HG02610 (cell line): Measurements from ENCODE around the gene ADNP.

ENCODE experiments used
- ATAC-seq: cut with Tn5 transposase; IDR thresholded peaks from one replicate; pipeline ENCODE4 v1.9.1; 2021; ENCODE audit warnings: mild to moderate bottlenecking, moderate library complexity; ENCODE audit not compliant: unreplicated experiment

Gene ADNP

DNA sequence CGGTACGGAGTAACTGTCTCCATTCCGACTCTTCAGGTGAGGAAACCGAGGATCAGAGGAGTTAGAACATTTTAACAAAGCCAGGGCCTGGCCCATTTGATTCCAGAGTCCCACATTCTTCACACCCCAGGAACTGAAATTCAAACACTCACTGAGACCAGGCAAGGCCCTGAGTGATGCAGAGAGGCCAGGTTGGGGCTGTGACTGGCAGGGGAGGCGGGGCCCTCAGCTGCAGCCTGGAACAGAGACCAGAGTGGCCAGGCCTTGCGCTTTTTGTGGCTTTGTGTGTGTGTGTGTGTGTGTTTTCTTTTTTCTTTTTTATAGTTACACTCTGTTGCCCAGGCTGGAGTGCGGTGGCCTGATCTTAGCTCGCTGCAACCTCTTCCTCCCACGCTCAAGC, 79.2 kb downstream of the ADNP start:
- ATAC-seq, result no peak

- ATAC-seq, result no peak
Measured at GRCh38 chr20:50850721-50851286, 80.4 kb downstream of the ADNP start.

DNA sequence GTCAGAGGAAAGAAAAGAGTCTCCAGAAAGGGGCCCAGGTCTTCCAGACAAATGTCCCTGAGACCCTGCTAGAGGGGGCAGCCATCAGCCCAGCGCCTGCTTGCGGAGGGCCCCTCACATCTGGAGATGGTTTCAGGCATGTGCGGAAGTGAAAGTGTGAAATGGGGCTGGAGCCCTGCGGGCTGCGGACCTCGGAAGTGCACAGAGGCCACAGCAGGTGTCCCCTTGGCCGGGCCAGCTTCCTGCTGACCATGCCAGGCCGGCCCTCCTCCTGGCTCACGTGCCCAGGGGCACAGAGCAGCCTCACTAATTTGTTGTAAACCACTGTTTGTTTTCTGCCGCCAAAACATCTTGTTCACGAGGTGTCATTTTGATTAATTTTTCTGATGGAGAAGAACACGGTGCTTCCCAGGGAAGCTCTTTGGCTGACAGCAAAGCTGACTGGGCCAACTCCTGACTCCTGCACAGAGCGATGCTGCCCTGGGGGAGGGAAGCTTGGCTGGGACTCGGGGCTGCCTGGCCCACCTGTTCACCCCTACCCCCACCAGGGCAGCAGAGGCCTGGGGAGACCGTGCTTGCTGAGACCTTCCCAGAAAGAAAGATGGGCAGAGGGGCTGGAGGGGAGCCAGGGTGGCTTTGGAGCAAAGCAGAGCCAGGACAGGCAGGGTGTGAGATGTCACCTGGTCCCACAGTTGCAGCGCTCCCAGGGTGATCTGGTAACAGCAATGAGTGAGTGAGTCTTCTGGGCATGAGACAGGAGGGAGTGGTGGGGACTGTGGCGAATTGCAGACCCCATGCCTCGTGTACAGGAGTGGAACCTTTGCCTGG, 82.2 kb downstream of the ADNP start:
- ATAC-seq, result no peak

DNA sequence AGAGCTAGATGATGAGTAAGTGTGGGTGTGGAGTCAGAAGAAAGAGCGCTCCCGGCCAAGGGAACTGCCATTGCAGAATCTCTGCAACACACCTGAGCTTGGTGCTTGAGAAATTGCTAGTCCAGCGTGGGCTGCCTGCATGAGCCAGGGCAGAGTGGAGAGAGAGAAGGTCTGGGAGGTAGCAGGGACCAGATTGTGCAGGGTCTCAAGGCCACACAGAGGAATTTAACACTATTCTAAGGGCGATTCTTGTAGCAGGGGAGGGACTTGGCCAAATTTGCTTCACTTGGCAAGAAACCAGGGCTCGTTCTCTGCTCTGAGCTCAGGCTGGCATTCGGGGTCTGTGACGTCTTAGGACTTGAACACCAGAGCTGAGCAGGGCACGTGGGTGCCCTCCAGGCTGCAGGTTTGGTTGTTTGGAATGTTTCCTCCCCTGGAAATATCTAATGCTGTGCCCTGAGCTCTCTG, 82.9 kb downstream of the ADNP start:
- no peak for ATAC-seq

DNA sequence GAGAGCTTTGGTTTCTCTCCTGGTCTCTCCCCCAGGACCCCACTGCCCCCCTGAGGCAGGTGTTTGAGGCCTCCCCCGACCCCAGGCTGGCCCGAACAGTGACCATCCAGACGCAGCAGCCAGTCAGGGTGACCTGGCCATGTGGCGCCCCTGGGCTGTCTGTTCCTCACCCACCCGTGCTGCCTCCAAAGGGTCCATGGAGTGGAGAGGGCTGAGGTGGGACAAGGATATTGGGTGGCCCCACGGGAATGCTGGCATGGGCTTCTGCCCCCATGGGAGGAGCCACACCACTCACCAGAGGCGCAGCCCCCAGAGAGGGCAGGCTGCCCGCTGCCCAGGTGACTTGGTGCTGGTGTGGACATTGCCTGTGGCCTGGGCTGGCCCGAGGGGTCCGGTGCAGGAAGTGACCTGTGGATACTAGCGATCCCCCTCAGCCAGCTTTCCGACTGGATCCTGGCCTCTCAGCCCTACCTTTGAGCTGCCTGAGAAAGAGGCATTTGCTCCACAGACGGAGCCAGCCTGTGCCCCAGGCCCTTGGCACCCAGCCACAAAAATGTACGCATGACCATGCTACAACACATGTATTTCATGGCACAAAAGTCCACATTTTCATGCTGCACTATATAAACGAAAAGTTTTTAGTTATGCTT, 85.5 kb downstream of the ADNP start:
- ATAC-seq, result no peak

- ATAC-seq, result peak; percentile 98
Measured at GRCh38 chr20:50844430-50845100, 86.7 kb downstream of the ADNP start.

DNA sequence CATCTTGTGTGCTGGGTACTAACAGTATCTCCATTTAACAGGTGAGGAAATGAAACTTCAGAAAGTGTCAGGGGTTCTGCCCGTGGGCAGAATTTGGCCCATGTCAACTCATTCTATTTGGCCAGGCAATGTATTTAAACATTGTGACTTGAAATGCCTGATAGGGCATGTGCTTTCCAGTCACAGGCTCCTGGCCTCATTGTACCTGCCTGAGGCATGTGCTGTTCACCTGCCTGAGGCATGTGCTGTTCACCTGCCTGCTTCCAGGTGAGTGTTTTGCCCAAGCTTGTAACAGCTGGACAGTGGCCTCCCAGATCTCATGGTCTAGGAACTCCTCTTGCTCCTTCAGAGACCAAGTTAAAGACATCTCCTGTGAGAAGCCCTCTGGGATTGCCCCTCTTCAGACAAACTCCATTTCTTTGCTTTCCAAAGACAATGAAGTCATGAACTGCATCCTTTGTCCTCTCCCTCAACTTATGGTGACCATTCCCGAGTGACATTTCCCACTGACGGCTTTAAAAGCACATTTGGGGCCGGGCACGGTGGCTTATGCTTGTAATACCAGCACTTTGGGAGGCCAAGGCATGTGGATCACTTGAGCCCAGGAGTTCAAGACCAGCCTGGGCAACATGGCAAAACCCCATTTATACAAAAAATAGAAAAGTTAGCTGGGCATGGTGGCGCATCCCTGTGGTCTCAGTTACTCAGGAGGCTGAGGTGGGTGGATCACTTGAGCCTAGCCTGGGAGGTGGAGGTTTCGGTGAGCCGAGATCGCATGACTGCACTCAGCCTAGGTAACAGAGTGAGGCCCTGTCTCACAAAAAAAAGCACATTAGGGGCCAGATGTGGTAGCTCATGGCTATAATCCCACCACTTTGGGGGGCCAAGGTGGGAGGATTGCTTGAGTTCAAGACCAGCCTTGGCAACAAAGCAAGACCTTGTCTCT, 87.6 kb downstream of the ADNP start:
- ATAC-seq, result no peak

- no peak for ATAC-seq
Measured at GRCh38 chr20:50842821-50843220, 88.4 kb downstream of the ADNP start.
